ENCODE measurements around the gene RPH3AL.
A peak's percentile ranks its signal among the peaks of the same experiment; 100 is the strongest.

Gene RPH3AL

DNA sequence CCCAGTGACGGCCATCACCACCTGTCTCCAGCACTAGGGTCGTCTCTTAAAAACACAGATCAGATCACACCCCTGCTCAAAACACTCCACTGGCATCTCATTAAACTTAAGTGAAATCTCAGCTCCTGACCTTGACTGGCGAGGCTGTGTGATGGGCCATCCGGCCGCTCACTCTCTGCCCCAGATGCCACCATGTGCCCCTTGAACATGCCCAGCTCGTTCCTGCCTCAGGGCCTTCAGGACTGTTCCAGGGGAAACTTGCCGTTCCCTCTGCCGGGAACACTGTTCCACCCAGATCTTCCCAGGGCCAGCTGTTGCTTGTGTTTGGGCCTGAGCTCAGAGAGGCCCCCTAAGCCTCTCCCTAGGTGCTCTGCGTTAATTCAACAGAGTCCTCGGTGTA, 39.4 kb downstream of the RPH3AL start:
- no peaks in the 10 kb centered on the region for H3K4me1 ChIP-seq (ENCODE audit: control insufficient read depth, low read depth, low read length)
- H3K4ac ChIP-seq (ENCODE audit: low read depth, low read length), result no peak overlapping the region
- H2AK5ac ChIP-seq (ENCODE audit: low read length), result no peak overlapping the region
- H3K23ac ChIP-seq (ENCODE audit: low read length), result no peak overlapping the region
- H3K56ac ChIP-seq (ENCODE audit: low read length), result no peak overlapping the region
- no peak overlapping the region for H2BK120ac ChIP-seq (ENCODE audit: low read depth, low read length)
- no peak overlapping the region for H3K4me3 ChIP-seq (ENCODE audit: low read length)
- H4K5ac ChIP-seq (ENCODE audit: low read length), result no peak overlapping the region
- no peak overlapping the region for H2BK5ac ChIP-seq (ENCODE audit: low read length)
- no peak overlapping the region for H4K8ac ChIP-seq (ENCODE audit: low read depth, low read length)
- H3K27ac ChIP-seq (ENCODE audit: low read depth, low read length), result no peak overlapping the region
- no peaks in the 10 kb centered on the region for H3K27me3 ChIP-seq (ENCODE audit: insufficient read depth, low read length, poor library complexity)
- no peak for DNase-seq
- no peaks in the 10 kb centered on the region for H3K79me2 ChIP-seq (ENCODE audit: control insufficient read depth, insufficient read depth, low read length)
- H3K18ac ChIP-seq (ENCODE audit: low read length), result no peak overlapping the region
- no peaks in the 10 kb centered on the region for H3K36me3 ChIP-seq (ENCODE audit: control insufficient read depth, insufficient read depth, low read length)
- no peak overlapping the region for H2BK15ac ChIP-seq (replicated peaks; ENCODE audit: low read depth)
- H3K4me2 ChIP-seq (ENCODE audit: low read length), result no peak overlapping the region
- H3K79me1 ChIP-seq (ENCODE audit: low read length), result no peaks in the 10 kb centered on the region
- no peak overlapping the region for H3K9ac ChIP-seq (ENCODE audit: low read length)
- no CpG with 5 or more reads among the region's 10 CpGs for WGBS (ENCODE audit: extremely low coverage, insufficient coverage, low lambda C conversion rate)

DNA sequence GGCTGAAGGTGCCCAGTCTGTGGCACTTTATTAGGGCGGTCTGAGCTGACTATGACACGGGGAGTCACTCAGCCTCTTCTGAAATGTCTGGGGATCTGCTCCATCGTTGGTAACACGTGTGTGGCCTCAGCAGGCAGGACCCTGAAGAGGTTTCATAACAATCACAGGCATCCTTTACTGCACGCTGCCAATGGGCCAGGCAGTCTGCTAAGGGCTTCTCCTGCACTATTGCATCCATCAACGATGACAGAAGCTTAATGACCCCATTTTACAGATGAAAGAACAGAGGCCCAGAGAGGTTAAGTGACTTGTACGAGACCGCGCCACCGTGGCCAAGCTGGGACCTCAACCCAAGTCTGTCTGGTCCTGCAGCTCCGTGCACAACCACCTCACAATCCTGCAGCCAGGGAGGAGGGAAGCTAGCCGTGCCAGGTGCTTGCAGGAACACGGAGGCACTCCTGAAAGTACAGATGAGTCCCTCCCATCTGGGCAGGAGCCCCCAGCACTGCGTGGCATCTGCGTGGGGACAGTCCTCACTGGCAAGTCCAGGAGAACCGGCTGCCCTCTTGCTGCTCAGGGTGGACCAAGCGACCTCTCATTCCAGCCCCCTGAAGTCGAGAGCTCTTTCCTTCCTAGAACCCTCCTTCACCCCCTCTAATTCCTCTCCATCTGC, 40.0 kb downstream of the RPH3AL start:
- no peaks in the 10 kb centered on the region for H3K36me3 ChIP-seq (ENCODE audit: control insufficient read depth, insufficient read depth, low read length)
- no peak for DNase-seq
- no peak overlapping the region for H4K8ac ChIP-seq (ENCODE audit: low read depth, low read length)
- no peaks in the 10 kb centered on the region for H3K79me2 ChIP-seq (ENCODE audit: control insufficient read depth, insufficient read depth, low read length)
- H2BK5ac ChIP-seq (ENCODE audit: low read length), result no peak overlapping the region
- H3K4me2 ChIP-seq (ENCODE audit: low read length), result no peak overlapping the region
- H3K4me1 ChIP-seq (ENCODE audit: control insufficient read depth, low read depth, low read length), result no peaks in the 10 kb centered on the region
- no peak overlapping the region for H3K27ac ChIP-seq (ENCODE audit: low read depth, low read length)
- H3K4ac ChIP-seq (ENCODE audit: low read depth, low read length), result no peak overlapping the region
- no peak overlapping the region for H4K5ac ChIP-seq (ENCODE audit: low read length)
- H2BK15ac ChIP-seq (replicated peaks; ENCODE audit: low read depth), result no peak overlapping the region
- no peak overlapping the region for H2AK5ac ChIP-seq (ENCODE audit: low read length)
- H3K79me1 ChIP-seq (ENCODE audit: low read length), result no peaks in the 10 kb centered on the region
- no peak overlapping the region for H3K9ac ChIP-seq (ENCODE audit: low read length)
- H2BK120ac ChIP-seq (ENCODE audit: low read depth, low read length), result no peak overlapping the region
- no peak overlapping the region for H3K23ac ChIP-seq (ENCODE audit: low read length)
- H3K18ac ChIP-seq (ENCODE audit: low read length), result no peak overlapping the region
- H3K56ac ChIP-seq (ENCODE audit: low read length), result no peak overlapping the region
- no CpG with 5 or more reads among the region's 18 CpGs for WGBS (ENCODE audit: extremely low coverage, insufficient coverage, low lambda C conversion rate)
- no peaks in the 10 kb centered on the region for H3K27me3 ChIP-seq (ENCODE audit: insufficient read depth, low read length, poor library complexity)
- no peak overlapping the region for H3K4me3 ChIP-seq (ENCODE audit: low read length)

DNA sequence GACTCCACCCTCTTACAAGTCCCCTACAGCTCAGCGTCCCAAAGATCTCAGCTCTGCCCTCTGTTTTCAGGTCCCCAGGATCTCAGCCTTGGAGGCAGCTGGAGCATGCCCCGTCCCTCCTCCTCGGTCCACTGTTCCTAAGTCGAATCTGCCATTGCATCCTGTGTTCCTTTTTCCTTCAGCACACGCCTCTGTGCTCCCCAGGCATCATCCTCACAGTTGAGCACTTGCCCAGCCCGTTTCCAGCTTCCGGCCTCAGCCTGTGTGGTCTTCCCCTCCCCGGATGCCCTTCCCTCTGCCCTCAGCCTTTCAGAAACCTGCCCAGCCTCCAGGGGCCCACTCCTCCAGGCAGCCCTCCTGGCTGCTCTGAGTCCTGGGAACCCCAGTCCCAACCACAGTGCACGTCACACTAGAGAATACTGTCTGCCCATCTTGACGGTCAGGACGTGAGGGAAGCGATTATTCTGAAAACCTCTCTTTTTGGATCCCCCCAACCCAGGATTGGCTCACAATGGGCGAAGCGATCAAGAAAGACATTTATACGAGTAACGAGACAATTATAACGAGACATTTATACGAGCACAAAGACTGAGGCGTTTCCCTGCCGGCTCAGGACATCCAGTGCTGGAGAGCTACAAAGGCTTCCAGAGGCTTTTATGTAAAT, 41.4 kb downstream of the RPH3AL start:
- Histone ChIP-seq H3K18ac (ENCODE audit: low read length) (no peak overlapping the region), H3K79me1 (ENCODE audit: low read length) (no peaks in the 10 kb centered on the region), H3K36me3 (ENCODE audit: control insufficient read depth, insufficient read depth, low read length) (no peaks in the 10 kb centered on the region), H3K4me1 (ENCODE audit: control insufficient read depth, low read depth, low read length) (no peaks in the 10 kb centered on the region), H4K5ac (ENCODE audit: low read length) (no peak overlapping the region), H3K27ac (ENCODE audit: low read depth, low read length) (no peak overlapping the region), H3K27me3 (ENCODE audit: insufficient read depth, low read length, poor library complexity) (no peaks in the 10 kb centered on the region), H3K56ac (ENCODE audit: low read length) (no peak overlapping the region), H3K4me3 (ENCODE audit: low read length) (no peak overlapping the region), H3K23ac (ENCODE audit: low read length) (no peak overlapping the region), H2BK120ac (ENCODE audit: low read depth, low read length) (no peak overlapping the region), H3K4me2 (ENCODE audit: low read length) (no peak overlapping the region), H2BK5ac (ENCODE audit: low read length) (no peak overlapping the region), H3K4ac (ENCODE audit: low read depth, low read length) (no peak overlapping the region), H3K9ac (ENCODE audit: low read length) (no peak overlapping the region), H3K79me2 (ENCODE audit: control insufficient read depth, insufficient read depth, low read length) (no peaks in the 10 kb centered on the region), H2AK5ac (ENCODE audit: low read length) (no peak overlapping the region), H4K8ac (ENCODE audit: low read depth, low read length) (no peak overlapping the region), H2BK15ac (replicated peaks; ENCODE audit: low read depth) (no peak overlapping the region)
- no peak for DNase-seq
- no CpG with 5 or more reads among the region's 20 CpGs for WGBS (ENCODE audit: extremely low coverage, insufficient coverage, low lambda C conversion rate)

DNA sequence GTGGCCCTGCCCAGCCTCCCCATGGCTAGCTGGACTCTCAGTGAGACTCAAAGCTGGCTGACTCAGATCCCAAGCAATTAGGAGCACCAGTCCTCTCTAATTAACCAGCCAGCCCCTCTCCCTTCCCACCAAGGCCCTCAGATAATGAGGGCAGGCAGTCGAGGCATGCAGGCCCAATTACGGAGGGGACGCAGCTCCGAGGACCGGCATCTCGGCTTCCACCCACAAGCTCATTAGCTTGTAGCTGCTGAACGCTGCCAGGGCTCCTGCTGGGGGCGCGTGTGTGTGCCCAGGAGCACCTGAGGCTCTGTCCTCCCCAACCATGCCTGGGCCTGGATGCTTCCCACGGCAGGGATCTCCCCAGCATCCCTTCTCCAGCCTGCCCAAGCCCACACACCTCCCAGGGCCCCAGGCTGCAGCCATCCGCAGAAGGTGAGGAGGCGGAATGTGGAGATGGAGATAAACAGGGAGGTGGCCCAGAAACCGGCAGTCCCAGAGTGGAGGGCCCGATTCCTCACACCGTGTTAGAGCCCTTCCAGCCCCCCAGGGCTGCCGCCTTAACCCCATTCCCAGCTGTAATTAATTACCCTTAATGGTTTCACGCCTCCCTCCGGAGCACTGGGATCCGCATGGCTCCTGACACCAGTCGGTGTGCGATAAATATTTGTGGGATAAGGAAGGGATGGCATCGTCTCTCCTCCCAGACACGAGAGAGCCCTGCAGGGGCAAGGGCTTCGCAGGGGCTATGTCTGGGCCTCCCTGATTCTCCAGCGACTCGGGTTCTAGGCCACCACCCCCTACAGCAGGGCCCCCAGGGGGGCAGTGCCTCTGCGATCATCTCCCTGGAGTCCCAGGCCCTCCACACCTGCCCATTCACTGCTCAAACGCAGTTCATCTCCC, 42.2 kb downstream of the RPH3AL start:
- no CpG with 5 or more reads among the region's 28 CpGs for WGBS (ENCODE audit: extremely low coverage, insufficient coverage, low lambda C conversion rate)
- Histone ChIP-seq H4K5ac (ENCODE audit: low read length) (no peak overlapping the region), H3K4me2 (ENCODE audit: low read length) (no peak overlapping the region), H3K36me3 (ENCODE audit: control insufficient read depth, insufficient read depth, low read length) (no peaks in the 10 kb centered on the region), H3K23ac (ENCODE audit: low read length) (no peak overlapping the region), H3K79me1 (ENCODE audit: low read length) (no peaks in the 10 kb centered on the region), H3K27me3 (ENCODE audit: insufficient read depth, low read length, poor library complexity) (no peaks in the 10 kb centered on the region), H2AK5ac (ENCODE audit: low read length) (no peak overlapping the region), H3K79me2 (ENCODE audit: control insufficient read depth, insufficient read depth, low read length) (no peaks in the 10 kb centered on the region), H3K9ac (ENCODE audit: low read length) (no peak overlapping the region), H4K8ac (ENCODE audit: low read depth, low read length) (no peak overlapping the region), H3K4me1 (ENCODE audit: control insufficient read depth, low read depth, low read length) (no peaks in the 10 kb centered on the region), H3K56ac (ENCODE audit: low read length) (no peak overlapping the region), H3K27ac (ENCODE audit: low read depth, low read length) (no peak overlapping the region), H2BK15ac (replicated peaks; ENCODE audit: low read depth) (no peak overlapping the region), H2BK5ac (ENCODE audit: low read length) (no peak overlapping the region), H3K4me3 (ENCODE audit: low read length) (no peak overlapping the region), H2BK120ac (ENCODE audit: low read depth, low read length) (no peak overlapping the region), H3K4ac (ENCODE audit: low read depth, low read length) (no peak overlapping the region), H3K18ac (ENCODE audit: low read length) (no peak overlapping the region)
- no peak for DNase-seq

DNA sequence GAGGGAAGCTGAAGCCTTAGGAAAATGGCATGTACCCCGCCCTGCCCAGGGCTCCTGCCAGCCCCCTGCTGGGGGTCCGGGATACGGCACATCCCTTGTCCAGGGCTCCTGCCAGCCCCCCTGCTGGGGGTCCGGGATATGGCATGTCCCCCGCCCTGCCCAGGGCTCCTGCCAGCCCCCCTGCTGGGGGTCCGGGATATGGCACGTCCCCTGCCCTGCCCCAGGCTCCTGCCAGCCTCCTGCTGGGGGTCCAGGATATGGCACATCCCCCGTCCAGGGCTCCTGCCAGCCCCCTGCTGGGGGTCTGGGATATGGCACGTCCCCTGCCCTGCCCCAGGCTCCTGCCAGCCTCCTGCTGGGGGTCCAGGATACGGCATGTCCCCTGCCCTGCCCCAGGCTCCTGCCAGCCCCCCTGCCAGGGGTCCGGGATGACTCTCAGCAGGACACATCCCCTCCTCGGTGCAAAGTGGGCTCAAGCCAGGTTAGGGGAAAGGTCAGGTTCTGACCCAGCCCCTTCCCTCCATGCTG, 43.2 kb downstream of the RPH3AL start:
- no peak overlapping the region for H3K4ac ChIP-seq (ENCODE audit: low read depth, low read length)
- H3K27me3 ChIP-seq (ENCODE audit: insufficient read depth, low read length, poor library complexity), result no peaks in the 10 kb centered on the region
- WGBS (ENCODE audit: extremely low coverage, insufficient coverage, low lambda C conversion rate), result no CpG with 5 or more reads among the region's 12 CpGs
- no peak overlapping the region for H3K56ac ChIP-seq (ENCODE audit: low read length)
- H3K4me1 ChIP-seq (ENCODE audit: control insufficient read depth, low read depth, low read length), result no peaks in the 10 kb centered on the region
- DNase-seq, result peak; percentile 85
- H3K27ac ChIP-seq (ENCODE audit: low read depth, low read length), result no peak overlapping the region
- H2AK5ac ChIP-seq (ENCODE audit: low read length), result no peak overlapping the region
- H3K4me3 ChIP-seq (ENCODE audit: low read length), result no peak overlapping the region
- H3K4me2 ChIP-seq (ENCODE audit: low read length), result no peak overlapping the region
- no peak overlapping the region for H4K5ac ChIP-seq (ENCODE audit: low read length)
- no peak overlapping the region for H4K8ac ChIP-seq (ENCODE audit: low read depth, low read length)
- no peaks in the 10 kb centered on the region for H3K36me3 ChIP-seq (ENCODE audit: control insufficient read depth, insufficient read depth, low read length)
- no peak overlapping the region for H3K23ac ChIP-seq (ENCODE audit: low read length)
- H2BK120ac ChIP-seq (ENCODE audit: low read depth, low read length), result no peak overlapping the region
- no peaks in the 10 kb centered on the region for H3K79me1 ChIP-seq (ENCODE audit: low read length)
- no peaks in the 10 kb centered on the region for H3K79me2 ChIP-seq (ENCODE audit: control insufficient read depth, insufficient read depth, low read length)
- no peak overlapping the region for H3K18ac ChIP-seq (ENCODE audit: low read length)
- H2BK5ac ChIP-seq (ENCODE audit: low read length), result no peak overlapping the region
- H3K9ac ChIP-seq (ENCODE audit: low read length), result no peak overlapping the region
- H2BK15ac ChIP-seq (replicated peaks; ENCODE audit: low read depth), result no peak overlapping the region
